Tibial artery (tissue), 4 donors: ENCODE results near the gene CEP72.

Experiments
- DNase-seq, 2 donors: peaks; one replicate each; pipeline ENCODE4 v3.0.0-alpha.2; 2019
- H3K27ac ChIP-seq, 2 donors: fragments of 200-600 bp; sonication (generic) in 1 of 2; 1 replicate in 1 of 2; 2 replicates in 1 of 2; pipeline ENCODE4 v1.5.1; 2018 to 2019; ENCODE audit warnings: mild to moderate bottlenecking in 1 of 2
- H3K27me3 ChIP-seq, 2 donors: fragments of 200-600 bp; sonication (generic) in 1 of 2; one replicate each; pipeline versions ENCODE4 v1.5.1 to v1.6.0; 2016 to 2019
- H3K36me3 ChIP-seq, 3 donors: fragments of 200-600 bp; sonication (generic) in 2 of 3; one replicate each; pipeline ENCODE4 v1.5.1; 2016 to 2019; ENCODE audit warnings: mild to moderate bottlenecking in 2 of 3
- H3K4me1 ChIP-seq, 4 donors: fragments of 200-600 bp; sonication (generic) in 2 of 4; 1 replicate in 3 of 4; 2 replicates in 1 of 4; pipeline ENCODE4 v1.5.1; 2016 to 2019
- H3K4me3 ChIP-seq, 2 donors: fragments of 200-600 bp; sonication (generic) in 1 of 2; 1 replicate in 1 of 2; 2 replicates in 1 of 2; pipeline ENCODE4 v1.5.1; 2018 to 2019; ENCODE audit warnings: mild to moderate bottlenecking in 2 of 2
- H3K9me3 ChIP-seq, 3 donors: fragments of 200-600 bp; sonication (generic) in 1 of 3; one replicate each; pipeline ENCODE4 v1.5.1; 2016 to 2019
- intact Hi-C: fragments of 100-400 bp; cut with DNase I; formaldehyde crosslinking; loops from one replicate; pipeline ENCODE4 v1.15.0; 2023; ENCODE audit warnings: low total_unique reads
- TF ChIP-seq, protein P1 (sequence below), 2 experiments: fragments of 200-600 bp in 1 of 2; fragments of 450-650 bp in 1 of 2; IDR thresholded peaks; one replicate each; pipeline ENCODE4 v1.5.1; 2017 to 2019; ENCODE audit warnings: antibody characterized with exemption in 2 of 2, mild to moderate bottlenecking in 1 of 2, moderate library complexity in 1 of 2

CEP72 gene

DNA sequence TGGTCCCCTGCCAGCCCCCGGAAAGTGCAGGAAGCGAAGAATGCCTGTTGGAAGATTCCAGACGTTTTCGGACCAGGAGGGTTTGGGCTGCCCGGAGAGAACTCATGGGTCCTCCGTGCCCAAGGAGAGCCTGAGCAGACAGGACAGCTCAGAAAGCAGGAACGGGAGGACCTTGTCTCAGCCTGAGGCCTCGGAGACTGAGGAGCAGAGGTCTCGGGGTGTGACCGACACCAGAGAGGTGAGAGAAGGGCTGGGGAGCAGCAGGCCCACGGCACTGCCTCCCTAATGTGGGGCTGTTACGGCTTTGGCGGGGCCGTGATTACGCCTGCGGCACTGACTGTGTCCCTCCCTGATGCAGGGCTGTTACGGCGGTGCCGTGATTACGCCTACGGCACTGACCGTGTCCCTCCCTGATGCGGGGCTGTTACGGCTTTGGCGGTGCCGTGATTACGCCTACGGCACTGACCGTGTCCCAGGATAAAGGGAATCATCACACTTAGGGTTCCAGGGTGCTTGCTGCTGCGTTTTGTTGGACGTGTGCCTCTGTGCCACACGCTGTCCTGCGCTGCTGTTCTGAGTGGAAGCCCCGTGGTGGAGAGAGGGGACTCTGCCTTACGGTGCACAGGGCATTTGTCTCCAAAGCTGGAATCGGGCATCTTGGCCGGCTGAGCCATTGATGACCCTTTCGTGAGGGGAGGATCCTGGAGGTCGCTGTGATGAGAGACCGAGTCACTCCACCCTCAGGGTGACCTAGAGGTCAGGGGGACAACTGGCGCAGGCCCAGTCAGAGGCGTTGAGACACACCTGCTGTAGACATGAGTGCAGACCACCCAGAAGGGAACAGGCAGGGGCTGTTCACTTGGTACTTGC lies 25.7 kb downstream of the CEP72 start:
- Histone ChIP-seq H3K27ac (no peak overlapping the region), H3K27me3 (no peaks in the 10 kb centered on the region), H3K9me3 (peaks cover 0 to 7% (median 5%) of the 10 kb centered on the region in 3 donors), H3K36me3 (peaks cover 18 to 89% (median 45%) of the 10 kb centered on the region in 3 donors), H3K4me3 (no peak overlapping the region), H3K4me1 (no peaks in the 10 kb centered on the region)
- TF ChIP-seq, protein P1, sequence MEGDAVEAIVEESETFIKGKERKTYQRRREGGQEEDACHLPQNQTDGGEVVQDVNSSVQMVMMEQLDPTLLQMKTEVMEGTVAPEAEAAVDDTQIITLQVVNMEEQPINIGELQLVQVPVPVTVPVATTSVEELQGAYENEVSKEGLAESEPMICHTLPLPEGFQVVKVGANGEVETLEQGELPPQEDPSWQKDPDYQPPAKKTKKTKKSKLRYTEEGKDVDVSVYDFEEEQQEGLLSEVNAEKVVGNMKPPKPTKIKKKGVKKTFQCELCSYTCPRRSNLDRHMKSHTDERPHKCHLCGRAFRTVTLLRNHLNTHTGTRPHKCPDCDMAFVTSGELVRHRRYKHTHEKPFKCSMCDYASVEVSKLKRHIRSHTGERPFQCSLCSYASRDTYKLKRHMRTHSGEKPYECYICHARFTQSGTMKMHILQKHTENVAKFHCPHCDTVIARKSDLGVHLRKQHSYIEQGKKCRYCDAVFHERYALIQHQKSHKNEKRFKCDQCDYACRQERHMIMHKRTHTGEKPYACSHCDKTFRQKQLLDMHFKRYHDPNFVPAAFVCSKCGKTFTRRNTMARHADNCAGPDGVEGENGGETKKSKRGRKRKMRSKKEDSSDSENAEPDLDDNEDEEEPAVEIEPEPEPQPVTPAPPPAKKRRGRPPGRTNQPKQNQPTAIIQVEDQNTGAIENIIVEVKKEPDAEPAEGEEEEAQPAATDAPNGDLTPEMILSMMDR (IDR thresholded peaks at IDR 0.05): no peak
- no peak for DNase-seq
- intact Hi-C loops: no loop called here

DNA sequence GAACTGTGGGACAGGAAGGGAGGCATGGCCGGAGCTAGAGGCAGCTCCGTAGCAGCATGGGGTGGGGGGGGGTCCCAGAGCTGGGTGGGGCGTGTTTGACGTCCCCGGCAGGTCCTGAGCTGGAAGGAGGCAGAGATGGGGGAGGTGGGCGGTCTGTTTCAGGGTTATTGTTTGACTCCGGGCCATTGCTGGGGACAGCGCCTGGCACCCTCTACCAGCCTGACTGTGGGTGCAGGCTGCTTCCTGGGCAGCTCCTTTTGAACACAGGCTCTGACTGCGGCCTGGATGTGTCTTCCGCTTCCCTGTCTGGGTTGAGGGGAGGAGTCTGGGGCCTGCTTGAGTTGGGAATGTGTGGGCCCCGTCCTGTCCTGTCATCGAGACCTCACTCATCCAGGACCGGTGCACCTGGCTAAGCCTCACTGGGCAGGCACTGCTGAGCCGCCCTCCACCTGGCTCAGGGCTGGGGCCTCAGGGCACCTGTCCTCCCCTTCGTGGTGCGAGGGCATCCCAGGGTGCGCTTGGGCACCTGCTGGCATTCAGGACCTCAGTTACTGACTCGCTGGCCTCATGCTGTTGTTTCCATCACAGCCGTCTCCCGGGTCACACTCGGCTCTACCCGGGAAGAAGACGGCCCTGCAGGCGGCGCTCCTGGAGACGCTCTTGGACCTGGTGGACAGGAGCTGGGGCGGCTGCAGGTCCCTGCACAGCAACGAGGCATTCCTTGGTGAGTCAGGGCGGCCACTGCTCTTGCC lies 26.5 kb downstream of the CEP72 start:
- H3K4me3 ChIP-seq: no peak overlapping the region
- no peaks in the 10 kb centered on the region for H3K27me3 ChIP-seq
- intact Hi-C loops: no loop called here
- H3K27ac ChIP-seq: no peak overlapping the region
- peaks cover 18 to 95% (median 45%) of the 10 kb centered on the region in 3 donors for H3K36me3 ChIP-seq
- no peak for DNase-seq
- H3K9me3 ChIP-seq: peaks cover 0 to 7% (median 5%) of the 10 kb centered on the region in 3 donors
- no peaks in the 10 kb centered on the region for H3K4me1 ChIP-seq
- TF ChIP-seq, protein P1 (IDR thresholded peaks at IDR 0.05): no peak

DNA sequence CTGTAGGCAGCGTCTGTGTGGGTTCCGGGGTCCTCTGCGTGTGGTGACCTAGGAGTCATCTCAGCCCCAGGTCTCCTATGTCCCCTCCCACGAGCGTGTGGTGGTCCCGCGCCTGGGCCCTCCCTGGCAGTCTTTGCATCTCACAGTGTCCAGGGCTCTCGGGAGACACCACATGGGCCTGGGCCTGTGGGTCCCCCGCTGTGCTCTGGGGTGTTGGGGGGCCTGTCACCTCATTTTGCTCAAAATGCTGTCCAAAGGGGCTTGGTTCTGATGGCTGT lies 27.1 kb downstream of the CEP72 start:
- Histone ChIP-seq H3K4me3 (no peak overlapping the region), H3K36me3 (peaks cover 18 to 92% (median 41%) of the 10 kb centered on the region in 3 donors), H3K27ac (no peak overlapping the region), H3K27me3 (no peaks in the 10 kb centered on the region), H3K9me3 (peaks cover 0 to 7% (median 5%) of the 10 kb centered on the region in 3 donors), H3K4me1 (no peaks in the 10 kb centered on the region)
- intact Hi-C loops: no loop called here
- no peak for DNase-seq
- TF ChIP-seq, protein P1 (IDR thresholded peaks at IDR 0.05): no peak

DNA sequence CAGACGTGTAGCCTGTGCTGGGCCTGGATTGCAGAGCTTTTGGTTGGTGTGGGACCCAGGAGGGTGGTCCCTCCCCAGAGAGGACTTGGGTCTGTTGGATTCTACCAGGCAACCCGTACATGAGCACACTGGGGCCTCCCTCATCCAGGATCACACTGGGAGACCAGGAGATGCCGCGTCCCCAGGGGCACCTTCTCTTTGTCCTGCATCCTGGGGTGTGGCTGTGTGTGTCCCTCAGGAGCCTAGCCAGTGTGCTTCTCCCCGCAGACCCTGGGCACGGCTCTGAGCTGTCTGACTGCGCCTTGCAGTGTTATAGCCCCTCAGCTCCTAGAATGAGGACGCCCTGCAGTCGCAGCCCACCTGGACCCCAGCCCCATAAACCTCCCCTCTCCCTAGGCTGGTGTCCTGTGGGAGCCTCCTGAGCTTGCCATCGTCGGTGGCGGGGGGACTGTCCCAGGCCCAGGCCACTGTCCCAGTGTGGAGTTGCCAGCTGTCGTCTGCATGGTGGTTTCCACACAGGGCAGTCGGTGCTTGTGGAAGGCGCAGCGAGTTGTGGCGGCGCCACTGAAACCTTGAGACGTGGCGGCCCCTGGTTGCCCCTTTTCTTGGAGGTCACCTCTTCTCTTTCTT lies 27.6 kb downstream of the CEP72 start:
- H3K4me1 ChIP-seq: no peaks in the 10 kb centered on the region
- peaks cover 16 to 87% (median 36%) of the 10 kb centered on the region in 3 donors for H3K36me3 ChIP-seq
- TF ChIP-seq, protein P1 (IDR thresholded peaks at IDR 0.05): no peak
- H3K27me3 ChIP-seq: no peaks in the 10 kb centered on the region
- H3K9me3 ChIP-seq: peaks cover 0 to 7% (median 5%) of the 10 kb centered on the region in 3 donors
- no peak overlapping the region for H3K4me3 ChIP-seq
- no peak for DNase-seq
- no peak overlapping the region for H3K27ac ChIP-seq
- intact Hi-C loops: no loop called here

DNA sequence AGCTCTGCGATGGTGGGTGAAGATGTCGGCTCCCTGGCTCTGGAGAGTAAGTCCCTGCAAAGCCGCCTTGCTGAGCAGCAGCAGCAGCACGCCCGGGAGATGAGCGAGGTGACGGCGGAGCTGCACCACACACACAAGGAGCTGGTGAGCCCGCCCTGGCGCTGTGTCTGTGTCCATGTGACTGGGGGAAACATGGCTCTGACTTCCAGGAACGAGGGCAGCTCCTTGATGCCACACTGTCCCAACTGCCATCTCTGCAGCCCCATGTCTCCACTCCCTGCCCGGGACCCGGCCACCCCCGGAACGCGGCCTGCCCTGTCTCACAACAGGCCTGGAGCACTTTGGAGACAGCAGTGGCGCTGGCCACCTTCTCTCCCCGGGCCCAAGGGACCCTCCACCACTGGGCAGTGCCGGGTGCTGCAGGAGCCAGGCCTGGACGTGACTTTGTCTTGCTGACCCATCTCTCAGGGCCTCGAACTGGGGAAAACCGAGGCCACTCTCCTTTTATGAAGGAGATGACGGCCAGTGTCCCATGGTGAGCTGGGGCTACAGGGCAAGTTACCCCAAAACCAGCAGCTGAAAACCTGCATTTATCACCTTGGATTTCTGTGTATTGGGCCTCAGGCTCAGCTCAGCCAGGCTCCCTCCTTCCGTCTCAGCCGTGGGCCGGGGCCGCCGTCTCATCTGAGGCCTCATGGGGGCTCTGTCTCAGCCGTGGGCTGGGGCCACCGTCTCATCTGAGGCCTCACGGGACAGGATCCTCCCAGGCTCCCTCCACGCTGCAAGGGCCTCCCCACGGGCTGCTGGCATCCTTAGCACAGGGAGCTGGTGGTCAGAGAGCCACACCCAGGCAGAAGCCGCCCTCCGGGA lies 28.6 kb downstream of the CEP72 start:
- peaks cover 0 to 2% (median under 1%) of the 10 kb centered on the region in 3 donors for H3K9me3 ChIP-seq
- peaks cover 6 to 81% (median 26%) of the 10 kb centered on the region in 3 donors for H3K36me3 ChIP-seq
- TF ChIP-seq, protein P1 (IDR thresholded peaks at IDR 0.05): no peak

More for the DNA sequence above, 28.6 kb downstream of the CEP72 start:
- intact Hi-C loops: no loop called here
- Histone ChIP-seq H3K27ac (no peak overlapping the region), H3K4me3 (no peak overlapping the region), H3K4me1 (no peaks in the 10 kb centered on the region), H3K27me3 (no peaks in the 10 kb centered on the region)
- DNase-seq: no peak
